Small intestine (tissue), 7 donors: ENCODE data around the gene TPGS2. TPM values are rescaled to one million over a fixed set of nuclear protein-coding genes. Genes with fewer than 3 reads are reported as not detected.
A peak's percentile ranks its signal among the peaks of the same experiment; 100 is the strongest.
"Not testable (repeated sequence)": the region's sequence is repeated elsewhere in the genome, so short reads cannot be mapped to it uniquely, and the experiment has no call there.

ENCODE experiments used
- DNase-seq, 2 donors: peaks; one replicate each; pipeline versions ENCODE4 v3.0.0 to v3.0.0-alpha.2; 2013
- FAIRE-seq: peaks from 2 replicates; lab custom pipeline; 2012; peaks lifted over from hg19 to GRCh38; lab: Jason Lieb, UNC
- H3K27ac ChIP-seq, 3 donors: one replicate each; pipeline ENCODE4 v1.5.1; 2013; ENCODE audit warnings: low read length in 2 of 3, mild to moderate bottlenecking in 2 of 3, control low read depth in 1 of 3, inconsistent platforms in 1 of 3, low read depth in 1 of 3, moderate library complexity in 1 of 3
- H3K27me3 ChIP-seq, 3 donors: one replicate each; pipeline ENCODE4 v1.6.1; 2013; ENCODE audit warnings: low read length in 3 of 3, inconsistent platforms in 1 of 3; ENCODE audit not compliant: control insufficient read depth in 3 of 3, insufficient read depth in 3 of 3
- H3K36me3 ChIP-seq, 3 donors: one replicate each; pipeline ENCODE4 v1.6.1; 2013; ENCODE audit warnings: low read length in 3 of 3, inconsistent platforms in 1 of 3, low read depth in 1 of 3, mild to moderate bottlenecking in 1 of 3, moderate library complexity in 1 of 3; ENCODE audit not compliant: control insufficient read depth in 3 of 3, insufficient read depth in 2 of 3
- H3K4me1 ChIP-seq, 3 donors: one replicate each; pipeline ENCODE4 v1.6.1; 2013; ENCODE audit warnings: low read length in 2 of 3, inconsistent platforms in 1 of 3, low read depth in 1 of 3, mild to moderate bottlenecking in 1 of 3, moderate library complexity in 1 of 3; ENCODE audit not compliant: control insufficient read depth in 3 of 3, insufficient read depth in 2 of 3
- H3K4me3 ChIP-seq, 3 donors: one replicate each; pipeline ENCODE4 v1.5.1; 2013; ENCODE audit warnings: low read length in 3 of 3, control low read depth in 1 of 3, inconsistent platforms in 1 of 3, low read depth in 1 of 3, mild to moderate bottlenecking in 1 of 3, moderate library complexity in 1 of 3
- H3K9me3 ChIP-seq, 2 donors: one replicate each; pipeline ENCODE4 v1.6.1; 2013; ENCODE audit warnings: low read depth in 1 of 2, low read length in 1 of 2; ENCODE audit not compliant: control insufficient read depth in 2 of 2, insufficient read depth in 1 of 2
- WGBS, 3 donors: extraction: QIAGEN DNeasy Blood & Tissue Kit; methylation state at CpG; one replicate each; pipeline ENCODE4 v1.1.7; 2013; 5-methylcytosine and 5-hydroxymethylcytosine counted together
- polyA plus RNA-seq, 4 donors: library from polyadenylated mRNA; stranded (reverse) in 3 of 4; unstranded in 1 of 4; fragments of 200-250 nt in 3 of 4; fragments of 120-200 nt in 1 of 4; gene quantifications; one replicate each; pipeline versions ENCODE4 v1.2.1 to v1.2.3, GENCODE V29; 2013
- donor health status: healthy with polysubstance abuse.
- donor health status: control.
- donor health status: control.
- donor health status: Bipolar disorder and iron deficiency.
- donor health status: healthy.

The TPGS2 gene
- polyA plus RNA-seq, 4 donors: 31.8 to 66.2 (median 47.3) TPM

GRCh38 chr18:36769611-36770314 lies 59.0 kb downstream of the TPGS2 start:
- peaks cover 0 to 2% (median 0%) of the 10 kb centered on the region in 3 donors for H3K36me3 ChIP-seq
- no peak overlapping the region for H3K4me3 ChIP-seq
- H3K4me1 ChIP-seq: no peaks in the 10 kb centered on the region
- DNase-seq (peak in 1 of 2 donors; percentile 11), FAIRE-seq (no peak)
- no peaks in the 10 kb centered on the region for H3K27me3 ChIP-seq
- peaks cover 0 to 2% of the 10 kb centered on the region in 2 donors for H3K9me3 ChIP-seq
- H3K27ac ChIP-seq: no peak overlapping the region
- WGBS, 3 donors: 75 to 79% (median 77%) methylated on average over 6 of the region's 6 CpGs

GRCh38 chr18:36769172-36769571 lies 59.6 kb downstream of the TPGS2 start:
- 93 to 96% (median 96%) methylated on average over 10 of the region's 10 CpGs for WGBS, 3 donors
- DNase-seq: no peak
- no peaks in the 10 kb centered on the region for H3K4me1 ChIP-seq
- no peak overlapping the region for H3K27ac ChIP-seq
- FAIRE-seq: no peak
- no peak overlapping the region for H3K4me3 ChIP-seq
- peaks cover 0 to 2% of the 10 kb centered on the region in 2 donors for H3K9me3 ChIP-seq
- peaks cover 0 to 2% (median 0%) of the 10 kb centered on the region in 3 donors for H3K36me3 ChIP-seq
- no peaks in the 10 kb centered on the region for H3K27me3 ChIP-seq

DNA sequence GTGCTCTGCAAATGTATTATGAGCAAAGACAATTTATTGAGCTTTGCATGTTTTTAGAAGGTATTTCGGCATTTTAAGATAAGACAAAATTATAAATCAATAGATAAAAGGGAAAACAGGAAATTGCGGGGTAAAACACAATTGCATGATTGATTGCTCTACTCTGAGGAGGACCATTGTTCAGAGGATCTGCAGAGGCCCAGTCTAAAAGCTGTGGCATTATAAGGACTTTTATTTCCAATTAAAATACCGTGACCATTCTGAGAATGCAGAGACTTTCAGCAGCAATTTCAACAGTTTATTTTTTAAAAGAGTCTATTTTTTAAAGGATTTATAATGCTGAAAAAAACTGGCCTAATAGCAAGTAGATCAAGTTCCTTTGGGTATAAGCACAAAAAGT lies 62.0 kb downstream of the TPGS2 start:
- no peak overlapping the region for H3K4me3 ChIP-seq
- no peaks in the 10 kb centered on the region for H3K4me1 ChIP-seq
- no peaks in the 10 kb centered on the region for H3K27me3 ChIP-seq
- H3K27ac ChIP-seq: no peak overlapping the region
- peaks cover 0 to 2% of the 10 kb centered on the region in 2 donors for H3K9me3 ChIP-seq
- DNase-seq: no peak
- FAIRE-seq: no peak
- peaks cover 0 to 2% (median 0%) of the 10 kb centered on the region in 3 donors for H3K36me3 ChIP-seq
- 23 to 37% (median 32%) methylated on average over 3 of the region's 3 CpGs for WGBS, 3 donors

- not testable (repeated sequence) for H3K27ac ChIP-seq
Observed at GRCh38 chr18:36762965-36763364, 65.8 kb downstream of the TPGS2 start.

GRCh38 chr18:36762074-36762473 lies 66.7 kb downstream of the TPGS2 start:
- FAIRE-seq (no peak), DNase-seq (no peak)
- Histone ChIP-seq H3K4me3 (no peak overlapping the region), H3K27ac (no peak overlapping the region), H3K36me3 (no peaks in the 10 kb centered on the region), H3K27me3 (no peaks in the 10 kb centered on the region), H3K4me1 (peaks cover 0 to 3% (median 0%) of the 10 kb centered on the region in 3 donors), H3K9me3 (peaks cover 0 to 2% of the 10 kb centered on the region in 2 donors)
- WGBS, 3 donors: 83 to 93% (median 83%) methylated on average over 2 of the region's 2 CpGs

More at GRCh38 chr18:36762965-36763364, 65.8 kb downstream of the TPGS2 start:
- not testable (repeated sequence) for DNase-seq, H3K27me3 ChIP-seq, H3K4me3 ChIP-seq, H3K36me3 ChIP-seq, H3K9me3 ChIP-seq, H3K4me1 ChIP-seq
- WGBS, 3 donors: 95 to 97% (median 96%) methylated on average over 24 to 25 of the region's 26 CpGs
- peak; percentile 99 for FAIRE-seq

DNA sequence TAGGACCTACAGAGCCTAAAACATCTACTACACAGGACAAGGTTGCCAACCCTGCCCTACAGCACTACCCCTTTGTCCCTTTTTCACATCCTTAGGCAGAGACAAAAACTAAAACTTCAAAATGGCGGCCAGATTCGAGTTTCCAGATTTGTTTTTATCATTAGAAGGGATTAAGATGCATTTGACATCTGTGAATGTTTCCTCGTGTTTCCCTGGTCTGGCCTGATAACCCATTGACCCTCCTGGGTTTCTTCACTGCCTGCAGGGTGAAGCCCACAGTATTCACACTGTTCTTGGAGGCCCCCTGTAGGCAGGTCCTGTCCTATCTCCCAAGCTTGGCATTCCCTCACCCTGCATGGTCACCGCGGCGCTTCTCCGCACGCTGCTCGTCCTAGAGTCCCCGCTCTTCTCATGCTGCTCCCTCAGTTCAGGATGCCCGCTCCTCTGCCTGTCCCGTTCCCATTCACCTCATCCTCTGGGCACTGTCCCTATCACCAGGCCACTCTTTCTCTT lies 67.6 kb downstream of the TPGS2 start:
- DNase-seq (no peak), FAIRE-seq (no peak)
- 86 to 89% (median 88%) methylated on average over 12 of the region's 12 CpGs for WGBS, 3 donors
- Histone ChIP-seq H3K27ac (no peak overlapping the region), H3K4me1 (peaks cover 0 to 3% (median 0%) of the 10 kb centered on the region in 3 donors), H3K9me3 (peaks cover 0 to 2% of the 10 kb centered on the region in 2 donors), H3K36me3 (no peaks in the 10 kb centered on the region), H3K4me3 (no peak overlapping the region), H3K27me3 (no peaks in the 10 kb centered on the region)

DNA sequence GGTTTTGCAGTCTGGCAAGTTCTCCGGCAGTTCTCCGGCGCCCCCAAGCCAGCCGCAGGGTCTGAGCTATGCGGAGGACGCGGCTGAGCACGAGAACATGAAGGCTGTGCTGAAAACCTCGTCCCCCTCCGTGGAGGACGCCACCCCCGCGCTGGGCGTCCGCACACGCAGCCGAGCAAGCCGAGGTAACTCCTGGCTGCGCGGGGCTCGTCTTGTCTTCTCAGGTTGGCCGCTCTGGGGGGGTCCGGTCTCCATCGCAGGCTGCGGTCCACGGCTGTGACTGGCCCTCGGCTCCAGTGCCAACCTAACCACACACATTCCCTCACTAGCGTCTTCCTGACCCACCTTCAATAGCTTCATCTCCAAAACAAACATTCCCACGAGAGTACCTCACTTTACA lies 68.2 kb downstream of the TPGS2 start:
- Histone ChIP-seq H3K4me1 (peaks cover 0 to 3% (median 0%) of the 10 kb centered on the region in 3 donors), H3K9me3 (peaks cover 0 to 2% of the 10 kb centered on the region in 2 donors), H3K36me3 (no peaks in the 10 kb centered on the region), H3K27me3 (no peaks in the 10 kb centered on the region), H3K27ac (no peak overlapping the region), H3K4me3 (no peak overlapping the region)
- DNase-seq (no peak), FAIRE-seq (no peak)
- 94% methylated on average over 29 of the region's 29 CpGs for WGBS, 3 donors

DNA sequence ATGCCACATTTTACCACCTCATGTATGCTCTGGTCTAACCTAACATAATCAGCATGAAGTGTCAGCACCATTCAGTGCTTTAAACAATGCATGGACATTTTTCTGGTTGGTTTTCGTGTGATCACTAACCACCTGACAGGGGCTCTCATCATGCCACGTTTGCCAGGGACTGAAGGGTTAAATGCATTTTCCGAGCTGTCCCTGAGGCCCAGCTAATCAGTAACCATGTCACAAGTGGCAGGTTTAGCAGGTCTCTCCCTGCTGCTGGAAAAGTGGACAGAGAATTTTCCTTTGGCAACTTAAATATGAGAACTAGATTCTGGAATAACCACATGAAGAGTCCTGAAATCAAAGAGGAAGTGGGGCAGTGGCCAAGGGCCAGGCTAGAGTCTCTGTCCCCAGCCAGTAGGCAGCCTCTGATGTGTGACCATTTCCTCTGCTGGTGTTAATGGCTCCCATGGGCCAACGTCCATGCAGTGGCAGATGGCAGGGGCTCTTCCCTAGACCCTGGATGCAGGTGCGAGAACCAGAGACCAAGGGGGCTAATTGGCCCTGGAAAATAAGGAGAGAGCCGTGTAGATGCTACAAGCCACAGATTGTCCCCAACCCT lies 69.5 kb downstream of the TPGS2 start:
- WGBS, 3 donors: 37 to 52% (median 47%) methylated on average over 6 of the region's 6 CpGs
- no peak overlapping the region for H3K27ac ChIP-seq
- no peaks in the 10 kb centered on the region for H3K27me3 ChIP-seq
- H3K4me1 ChIP-seq: peaks cover 0 to 3% (median 0%) of the 10 kb centered on the region in 3 donors
- FAIRE-seq (no peak), DNase-seq (no peak)
- H3K9me3 ChIP-seq: no peaks in the 10 kb centered on the region
- H3K36me3 ChIP-seq: no peaks in the 10 kb centered on the region
- H3K4me3 ChIP-seq: no peak overlapping the region
